Measurements from ENCODE around the gene CFAP100.

Gene CFAP100

DNA sequence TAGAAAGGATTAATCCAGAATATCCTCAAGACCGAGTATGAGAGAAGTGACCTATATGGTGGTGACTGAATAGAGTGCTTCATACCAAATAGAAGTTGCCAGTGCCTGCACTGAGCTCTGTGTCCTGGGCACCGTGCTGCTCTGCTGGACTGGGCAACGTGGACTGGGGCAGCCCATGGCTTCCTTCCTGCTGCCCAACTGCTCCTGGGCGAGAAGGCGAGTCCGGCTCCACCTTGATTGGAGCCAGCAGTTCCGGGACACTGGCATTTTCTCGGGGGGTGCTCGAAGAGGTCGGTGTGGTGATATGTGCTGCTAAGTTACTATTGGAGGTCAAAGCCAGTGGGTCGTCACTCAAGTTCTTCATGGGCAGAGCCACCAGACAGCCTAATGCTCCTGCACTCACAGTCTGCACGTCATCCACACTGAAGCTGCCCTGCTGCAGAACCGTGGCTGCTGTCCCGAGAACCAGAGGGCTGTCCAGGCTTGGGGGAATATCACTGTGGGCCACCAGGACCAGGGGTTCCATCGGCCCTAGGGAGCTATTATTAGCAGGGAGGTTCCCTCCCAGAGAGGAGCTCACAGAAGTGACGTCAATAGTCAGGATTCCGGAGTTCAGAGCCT, 66.9 kb downstream of the CFAP100 start:
- no peak for TF ChIP-seq TAF1 (IDR thresholded peaks at IDR 0.05; ENCODE audit: borderline replicate concordance, insufficient read depth, low read length)

DNA sequence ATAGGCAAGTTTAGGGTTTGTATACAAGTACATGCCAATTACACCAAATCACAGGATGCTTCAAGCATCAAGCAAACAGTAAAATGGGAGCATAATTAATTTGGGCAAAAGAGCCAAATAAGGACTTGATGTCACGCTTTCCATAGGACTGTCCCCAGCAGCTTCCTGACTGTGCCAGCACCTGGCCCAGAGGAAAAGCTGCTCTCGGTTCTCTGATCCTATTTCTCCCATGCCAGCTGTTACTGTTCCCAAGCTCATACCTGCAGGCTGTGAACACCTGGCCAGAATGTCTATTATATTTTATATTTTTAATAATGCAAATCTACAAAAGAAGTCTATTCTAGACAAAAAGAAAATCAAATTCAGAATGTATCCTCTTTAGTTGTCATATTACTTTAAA, 68.8 kb downstream of the CFAP100 start:
- TF ChIP-seq SIN3A (IDR thresholded peaks at IDR 0.05; ENCODE audit: borderline replicate concordance, insufficient read depth, low read length) (no peak), POLR2AphosphoS5 (IDR thresholded peaks at IDR 0.05; ENCODE audit: low read depth, low read length) (no peak), TAF1 (IDR thresholded peaks at IDR 0.05; ENCODE audit: borderline replicate concordance, insufficient read depth, low read length) (no peak), FOXP2 (optimal IDR thresholded peaks at IDR 0.05; ENCODE audit: borderline replicate concordance, extremely low read depth, extremely low read length, insufficient read depth) (no peak)
- TF ChIP-seq, protein P1, sequence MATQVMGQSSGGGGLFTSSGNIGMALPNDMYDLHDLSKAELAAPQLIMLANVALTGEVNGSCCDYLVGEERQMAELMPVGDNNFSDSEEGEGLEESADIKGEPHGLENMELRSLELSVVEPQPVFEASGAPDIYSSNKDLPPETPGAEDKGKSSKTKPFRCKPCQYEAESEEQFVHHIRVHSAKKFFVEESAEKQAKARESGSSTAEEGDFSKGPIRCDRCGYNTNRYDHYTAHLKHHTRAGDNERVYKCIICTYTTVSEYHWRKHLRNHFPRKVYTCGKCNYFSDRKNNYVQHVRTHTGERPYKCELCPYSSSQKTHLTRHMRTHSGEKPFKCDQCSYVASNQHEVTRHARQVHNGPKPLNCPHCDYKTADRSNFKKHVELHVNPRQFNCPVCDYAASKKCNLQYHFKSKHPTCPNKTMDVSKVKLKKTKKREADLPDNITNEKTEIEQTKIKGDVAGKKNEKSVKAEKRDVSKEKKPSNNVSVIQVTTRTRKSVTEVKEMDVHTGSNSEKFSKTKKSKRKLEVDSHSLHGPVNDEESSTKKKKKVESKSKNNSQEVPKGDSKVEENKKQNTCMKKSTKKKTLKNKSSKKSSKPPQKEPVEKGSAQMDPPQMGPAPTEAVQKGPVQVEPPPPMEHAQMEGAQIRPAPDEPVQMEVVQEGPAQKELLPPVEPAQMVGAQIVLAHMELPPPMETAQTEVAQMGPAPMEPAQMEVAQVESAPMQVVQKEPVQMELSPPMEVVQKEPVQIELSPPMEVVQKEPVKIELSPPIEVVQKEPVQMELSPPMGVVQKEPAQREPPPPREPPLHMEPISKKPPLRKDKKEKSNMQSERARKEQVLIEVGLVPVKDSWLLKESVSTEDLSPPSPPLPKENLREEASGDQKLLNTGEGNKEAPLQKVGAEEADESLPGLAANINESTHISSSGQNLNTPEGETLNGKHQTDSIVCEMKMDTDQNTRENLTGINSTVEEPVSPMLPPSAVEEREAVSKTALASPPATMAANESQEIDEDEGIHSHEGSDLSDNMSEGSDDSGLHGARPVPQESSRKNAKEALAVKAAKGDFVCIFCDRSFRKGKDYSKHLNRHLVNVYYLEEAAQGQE (IDR thresholded peaks at IDR 0.05; ENCODE audit: insufficient read depth in 1 of 2, low read depth in 2 of 2, low read length in 2 of 2) = no peak

DNA sequence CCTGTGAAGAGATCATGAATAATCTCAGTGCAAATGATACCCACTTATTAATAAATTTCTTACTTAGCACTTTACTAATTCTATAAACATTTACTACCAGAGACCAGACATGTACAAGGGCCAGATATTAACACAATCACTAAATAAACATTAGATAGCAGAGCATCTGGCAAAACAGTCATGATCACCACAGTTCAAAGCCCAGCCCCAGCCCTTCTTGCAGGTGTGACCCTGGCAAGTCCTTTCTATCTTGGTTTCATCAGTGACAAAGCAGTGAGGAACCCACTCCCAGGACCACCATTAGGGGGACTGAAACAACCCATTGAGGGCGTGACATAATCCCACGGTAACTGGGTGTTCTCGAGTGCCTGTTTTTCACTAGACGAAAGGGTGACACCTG, 69.4 kb downstream of the CFAP100 start:
- no peak for TF ChIP-seq FOXP2 (optimal IDR thresholded peaks at IDR 0.05; ENCODE audit: borderline replicate concordance, extremely low read depth, extremely low read length, insufficient read depth)
- TF ChIP-seq POLR2AphosphoS5 (IDR thresholded peaks at IDR 0.05; ENCODE audit: low read depth, low read length) = no peak
- TF ChIP-seq TAF1 (IDR thresholded peaks at IDR 0.05; ENCODE audit: borderline replicate concordance, insufficient read depth, low read length) = no peak
- TF ChIP-seq, protein P1 (IDR thresholded peaks at IDR 0.05; ENCODE audit: insufficient read depth in 1 of 2, low read depth in 2 of 2, low read length in 2 of 2) = no peak
- TF ChIP-seq SIN3A (IDR thresholded peaks at IDR 0.05; ENCODE audit: borderline replicate concordance, insufficient read depth, low read length) = no peak

DNA sequence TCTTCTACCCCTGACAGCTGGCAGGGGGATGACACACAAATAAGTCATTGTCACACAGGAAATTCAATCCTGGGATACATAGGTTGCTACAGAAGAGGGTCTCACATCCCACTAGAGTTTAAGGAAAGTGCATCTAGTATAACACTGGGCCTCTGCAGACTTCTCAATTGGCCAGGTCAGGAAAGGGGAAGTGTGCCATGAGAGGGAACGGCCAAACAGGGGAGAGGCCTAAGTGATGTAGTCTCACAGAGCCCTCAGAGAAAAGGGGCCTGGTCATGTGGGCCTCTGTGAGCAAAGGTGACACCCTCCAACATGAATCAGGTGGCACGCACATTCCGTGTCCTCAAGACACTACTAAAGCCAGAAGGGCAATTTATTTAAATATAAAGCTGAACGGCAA, 69.8 kb downstream of the CFAP100 start:
- TF ChIP-seq FOXP2 (optimal IDR thresholded peaks at IDR 0.05; ENCODE audit: borderline replicate concordance, extremely low read depth, extremely low read length, insufficient read depth) (no peak), SIN3A (IDR thresholded peaks at IDR 0.05; ENCODE audit: borderline replicate concordance, insufficient read depth, low read length) (no peak), TAF1 (IDR thresholded peaks at IDR 0.05; ENCODE audit: borderline replicate concordance, insufficient read depth, low read length) (no peak), POLR2AphosphoS5 (IDR thresholded peaks at IDR 0.05; ENCODE audit: low read depth, low read length) (no peak)
- TF ChIP-seq, protein P1 (IDR thresholded peaks at IDR 0.05; ENCODE audit: insufficient read depth in 1 of 2, low read depth in 2 of 2, low read length in 2 of 2) = no peak

DNA sequence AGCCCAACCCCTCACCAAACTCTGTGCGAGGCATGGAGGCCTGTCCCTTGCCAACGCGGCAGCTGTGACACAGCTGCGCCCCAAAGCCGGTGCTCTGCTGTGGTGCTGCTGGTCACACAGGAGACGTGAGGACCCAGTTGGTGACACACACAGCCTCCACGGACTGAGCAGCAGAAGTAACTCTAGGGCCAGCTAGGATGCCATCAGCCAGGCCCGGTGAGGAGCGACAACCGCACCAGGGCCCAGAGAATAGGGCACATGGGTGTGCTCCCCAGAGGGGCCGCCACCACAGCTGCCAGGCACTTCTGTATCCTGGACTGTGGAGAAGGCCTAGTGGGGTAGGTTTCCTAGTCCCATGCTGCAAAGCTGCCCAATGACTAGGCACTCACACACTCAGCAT, 70.3 kb downstream of the CFAP100 start:
- TF ChIP-seq SIN3A (IDR thresholded peaks at IDR 0.05; ENCODE audit: borderline replicate concordance, insufficient read depth, low read length) (no peak), FOXP2 (optimal IDR thresholded peaks at IDR 0.05; ENCODE audit: borderline replicate concordance, extremely low read depth, extremely low read length, insufficient read depth) (no peak), TAF1 (IDR thresholded peaks at IDR 0.05; ENCODE audit: borderline replicate concordance, insufficient read depth, low read length) (no peak), POLR2AphosphoS5 (IDR thresholded peaks at IDR 0.05; ENCODE audit: low read depth, low read length) (no peak)
- TF ChIP-seq, protein P1 (IDR thresholded peaks at IDR 0.05; ENCODE audit: insufficient read depth in 1 of 2, low read depth in 2 of 2, low read length in 2 of 2) = no peak
